ENCODE measurements around the gene PPP1R15B. TPM values are rescaled to one million over a fixed set of nuclear protein-coding genes. Genes with fewer than 3 reads are reported as not detected.

Gene PPP1R15B
- total and polyA plus RNA-seq, 2 of the 4 experiments (the other 2 are of a cell fraction), result 14.9 to 15.0 TPM

- no peak for TF ChIP-seq FOS (IDR thresholded peaks at IDR 0.05; ENCODE audit: low read depth, low read length)
- TF ChIP-seq RFX5 (IDR thresholded peaks at IDR 0.05; ENCODE audit: low read depth, low read length), result no peak
- no peak for TF ChIP-seq RCOR1 (IDR thresholded peaks at IDR 0.05; ENCODE audit: insufficient replicate concordance, low read length)
These were observed 48.1 kb downstream of the PPP1R15B start (continued) for GRCh38 chr1:204363335-204364114.

- Histone ChIP-seq H3K79me1 (ENCODE audit: low read depth in 1 of 2, low read length in 2 of 2) (no peaks in the 10 kb centered on the region), H2AK5ac (ENCODE audit: low read depth, low read length) (peak overlapping the region; percentile 86), H2BK120ac (ENCODE audit: low read depth, low read length) (peak overlapping the region; percentile 97), H3K36me3 (ENCODE audit: control insufficient read depth, insufficient read depth, low read length) (no peaks in the 10 kb centered on the region), H3K4me2 (ENCODE audit: low read depth, low read length) (peak overlapping the region; percentile 76; the same call in 1 of the 2 replicates), H4K8ac (ENCODE audit: low read depth in 2 of 2, low read length in 2 of 2) (peak overlapping the region; percentile 65 to 97), H2BK15ac (ENCODE audit: low read depth, low read length) (peak overlapping the region; percentile 81; the same call in 2 of the 3 replicates), H3K23ac (ENCODE audit: low read depth, low read length) (peak overlapping the region; percentile 91), H3K27ac (ENCODE audit: insufficient read depth, low read length) (no peak overlapping the region; the same call in 1 of the 2 replicates), H4K20me1 (ENCODE audit: insufficient read depth, low read length) (no peaks in the 10 kb centered on the region), H2BK20ac (ENCODE audit: low read depth, low read length) (peak overlapping the region; percentile 94), H4K91ac (ENCODE audit: insufficient read depth, low read depth, low read length) (peak overlapping the region; percentile 88), H2AK9ac (replicated peaks; ENCODE audit: low read depth, low read length, poor library complexity) (peak overlapping the region; percentile 84), H4K5ac (ENCODE audit: low read depth, low read length) (peak overlapping the region; percentile 60), H3K4me3 (ENCODE audit: insufficient read depth, low read depth, low read length) (no peak overlapping the region), H3K14ac (replicated peaks; ENCODE audit: low read depth, low read length) (peak overlapping the region; percentile 85), H3K9me3 (ENCODE audit: control insufficient read depth, insufficient read depth, low read length) (no peaks in the 10 kb centered on the region), H3K9me1 (ENCODE audit: insufficient read depth, low read length) (no peaks in the 10 kb centered on the region), H2BK5ac (ENCODE audit: low read depth, low read length, poor library complexity, severe bottlenecking) (peak overlapping the region; percentile 29), H3K4ac (ENCODE audit: low read depth, low read length) (peak overlapping the region; percentile 85), H3K4me1 (ENCODE audit: control insufficient read depth, insufficient read depth, low read length) (peaks cover 18% of the 10 kb centered on the region), H3K56ac (ENCODE audit: extremely low read depth, insufficient read depth, low read length) (no peak overlapping the region; the same call in 1 of the 2 replicates), H2AFZ (replicated peaks; ENCODE audit: low read length, poor library complexity) (peak overlapping the region; percentile 96), H3K27me3 (ENCODE audit: control insufficient read depth, insufficient read depth, low read length) (peaks cover 4% of the 10 kb centered on the region), H3K18ac (ENCODE audit: low read depth, low read length) (peak overlapping the region; percentile 72; the same call in 1 of the 2 replicates), H3K9ac (ENCODE audit: low read depth, low read length) (peak overlapping the region; percentile 63)
- dilution Hi-C loops (cut with HindIII; ENCODE audit: low sequenced_read_pairs, unreplicated experiment) (no loop called here), in situ Hi-C loops (cut with MboI; ENCODE audit: low sequenced_read_pairs) (loop anchor here (5.0 to 10.0 kb wide), 4 partner anchors 111 to 498 kb away; partner anchors contain the start of genes GOLT1A and SNRPE), intact Hi-C loops (cut with micrococcal nuclease) (loop anchor here (1.0 to 5.0 kb wide), 4 partner anchors 105 to 501 kb away; partner anchors contain the start of gene SNRPE)
- CTCF ChIA-PET, result interaction anchor here (0.6 to 5.0 kb wide), 17 partner anchors 20 to 552 kb away, joined by 3 to 27 read pairs (median 4); partner anchors contain the start of gene GOLT1A
- POLR2A ChIA-PET (ENCODE audit: unreplicated experiment), result no interaction called here
- no peak for TF ChIP-seq CHD1 (IDR thresholded peaks at IDR 0.05; ENCODE audit: low read depth, low read length)
- TF ChIP-seq FOS (IDR thresholded peaks at IDR 0.05; ENCODE audit: low read depth, low read length), result no peak
- no peak for TF ChIP-seq CTCF (conservative IDR thresholded peaks at IDR 0.05; ENCODE audit: low read depth, low read length)
- TF ChIP-seq MAFK (IDR thresholded peaks at IDR 0.05; ENCODE audit: low read depth, low read length), result no peak
- DNase-seq (no peak), ATAC-seq (ENCODE audit: low read depth) (no peak)
- 83% methylated on average over 2 of the region's 11 CpGs; no CpG with 5 or more reads in 1 of the 2 experiments for WGBS, 2 experiments (ENCODE audit: extremely low coverage in 2 of 2, insufficient read length in 1 of 2)
- no TSS peak for BruUV-seq (replicated peaks)
These were observed 48.7 kb downstream of the PPP1R15B start for GRCh38 chr1:204362984-204363334.
